Left ventricle myocardium inferior (tissue), 1 donor: ENCODE results near the gene CCDC12. TPM values are rescaled to one million over a fixed set of nuclear protein-coding genes. Genes with fewer than 3 reads are reported as not detected.
A peak's percentile ranks its signal among the peaks of the same experiment; 100 is the strongest.

ENCODE experiments used
- DNase-seq: peaks from one replicate; pipeline ENCODE4 v3.0.0-alpha.2; 2020
- H3K27ac ChIP-seq: fragments of 200-600 bp; replicated peaks from 2 replicates; pipeline ENCODE4 v1.8.0; 2021
- H3K27me3 ChIP-seq: fragments of 200-600 bp; 2 replicates; pipeline ENCODE4 v1.8.0; 2021; ENCODE audit warnings: low read depth
- H3K36me3 ChIP-seq: fragments of 200-600 bp; 2 replicates; pipeline ENCODE4 v1.8.0; 2021
- H3K4me1 ChIP-seq: fragments of 200-600 bp; 2 replicates; pipeline ENCODE4 v1.8.0; 2021
- H3K4me3 ChIP-seq: fragments of 200-600 bp; 2 replicates; pipeline ENCODE4 v1.8.0; 2021; ENCODE audit warnings: mild to moderate bottlenecking, moderate library complexity
- H3K9me3 ChIP-seq: fragments of 200-600 bp; replicated peaks from 2 replicates; pipeline ENCODE4 v1.8.0; 2021
- intact Hi-C: fragments of 100-400 bp; cut with micrococcal nuclease; formaldehyde crosslinking; loops from one replicate; pipeline ENCODE4 v1.11.0; 2022
- total RNA-seq: library from RNA; stranded (reverse); fragmentation: NEBNext Ultra II Directional; extraction: Animal tissue kit (Norgen Biotek cat#: 25700); gene quantifications from one replicate; pipeline ENCODE4 v1.2.1, GENCODE V29; 2021
- TF ChIP-seq, protein P1 (sequence below): fragments of 200-600 bp; IDR thresholded peaks from 2 replicates; pipeline ENCODE4 v1.8.0; 2021; ENCODE audit warnings: antibody characterized with exemption, mild to moderate bottlenecking, borderline replicate concordance
- donor health status: DM: no; HTN: yes; CAD: no; lungs with severe emphysema.

CCDC12 gene
- total RNA-seq, 1 donor from 2014 or later, result 31.0 TPM

DNA sequence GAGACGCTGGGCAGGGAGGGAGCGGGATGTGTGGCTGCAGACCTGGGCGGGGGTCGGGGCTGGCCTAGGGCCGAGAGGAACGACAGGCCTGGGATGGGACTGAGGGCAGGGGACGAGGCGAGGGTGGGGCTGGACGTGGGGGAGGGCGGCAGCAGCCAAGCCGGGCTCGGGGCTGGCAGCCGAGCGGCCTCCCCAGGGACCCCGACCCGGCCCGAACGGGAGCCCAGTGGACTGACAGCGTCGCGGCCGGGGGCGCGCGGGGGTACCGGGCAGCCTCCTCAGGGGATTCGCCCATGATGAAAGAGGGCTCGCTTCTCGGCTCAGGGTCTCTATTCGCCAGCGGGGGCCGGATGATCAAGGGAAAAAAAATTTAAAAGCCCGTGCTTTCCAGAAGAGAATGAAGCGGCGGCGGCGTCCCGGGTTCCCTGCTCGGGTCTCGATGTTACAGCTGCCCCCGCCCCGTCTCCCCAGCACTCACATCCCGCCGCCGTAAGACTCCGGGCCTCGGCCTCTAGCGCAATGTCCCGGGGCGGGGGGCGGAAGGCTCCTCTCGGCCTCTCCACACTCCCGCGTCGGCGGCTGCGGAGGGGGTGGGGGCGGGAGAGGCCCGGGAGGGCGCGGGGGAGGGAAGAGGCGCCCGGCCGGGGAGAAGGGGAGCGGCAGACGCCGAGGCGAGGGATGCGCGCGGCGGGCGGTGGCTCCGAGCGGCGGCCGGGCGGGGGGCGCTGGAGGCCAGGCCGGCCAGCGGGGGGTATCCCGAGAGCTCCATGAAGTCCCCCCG lies 94.8 kb downstream of the CCDC12 start:
- Histone ChIP-seq H3K36me3 (no peaks in the 10 kb centered on the region), H3K27ac (peak overlapping the region; percentile 85), H3K4me1 (peaks cover 52% of the 10 kb centered on the region), H3K27me3 (peaks cover 43% of the 10 kb centered on the region), H3K4me3 (peak overlapping the region; percentile 76), H3K9me3 (no peaks in the 10 kb centered on the region)
- peak; percentile 46 for DNase-seq
- intact Hi-C loops, result no loop called here
- TF ChIP-seq, protein P1, sequence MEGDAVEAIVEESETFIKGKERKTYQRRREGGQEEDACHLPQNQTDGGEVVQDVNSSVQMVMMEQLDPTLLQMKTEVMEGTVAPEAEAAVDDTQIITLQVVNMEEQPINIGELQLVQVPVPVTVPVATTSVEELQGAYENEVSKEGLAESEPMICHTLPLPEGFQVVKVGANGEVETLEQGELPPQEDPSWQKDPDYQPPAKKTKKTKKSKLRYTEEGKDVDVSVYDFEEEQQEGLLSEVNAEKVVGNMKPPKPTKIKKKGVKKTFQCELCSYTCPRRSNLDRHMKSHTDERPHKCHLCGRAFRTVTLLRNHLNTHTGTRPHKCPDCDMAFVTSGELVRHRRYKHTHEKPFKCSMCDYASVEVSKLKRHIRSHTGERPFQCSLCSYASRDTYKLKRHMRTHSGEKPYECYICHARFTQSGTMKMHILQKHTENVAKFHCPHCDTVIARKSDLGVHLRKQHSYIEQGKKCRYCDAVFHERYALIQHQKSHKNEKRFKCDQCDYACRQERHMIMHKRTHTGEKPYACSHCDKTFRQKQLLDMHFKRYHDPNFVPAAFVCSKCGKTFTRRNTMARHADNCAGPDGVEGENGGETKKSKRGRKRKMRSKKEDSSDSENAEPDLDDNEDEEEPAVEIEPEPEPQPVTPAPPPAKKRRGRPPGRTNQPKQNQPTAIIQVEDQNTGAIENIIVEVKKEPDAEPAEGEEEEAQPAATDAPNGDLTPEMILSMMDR, result no peak

DNA sequence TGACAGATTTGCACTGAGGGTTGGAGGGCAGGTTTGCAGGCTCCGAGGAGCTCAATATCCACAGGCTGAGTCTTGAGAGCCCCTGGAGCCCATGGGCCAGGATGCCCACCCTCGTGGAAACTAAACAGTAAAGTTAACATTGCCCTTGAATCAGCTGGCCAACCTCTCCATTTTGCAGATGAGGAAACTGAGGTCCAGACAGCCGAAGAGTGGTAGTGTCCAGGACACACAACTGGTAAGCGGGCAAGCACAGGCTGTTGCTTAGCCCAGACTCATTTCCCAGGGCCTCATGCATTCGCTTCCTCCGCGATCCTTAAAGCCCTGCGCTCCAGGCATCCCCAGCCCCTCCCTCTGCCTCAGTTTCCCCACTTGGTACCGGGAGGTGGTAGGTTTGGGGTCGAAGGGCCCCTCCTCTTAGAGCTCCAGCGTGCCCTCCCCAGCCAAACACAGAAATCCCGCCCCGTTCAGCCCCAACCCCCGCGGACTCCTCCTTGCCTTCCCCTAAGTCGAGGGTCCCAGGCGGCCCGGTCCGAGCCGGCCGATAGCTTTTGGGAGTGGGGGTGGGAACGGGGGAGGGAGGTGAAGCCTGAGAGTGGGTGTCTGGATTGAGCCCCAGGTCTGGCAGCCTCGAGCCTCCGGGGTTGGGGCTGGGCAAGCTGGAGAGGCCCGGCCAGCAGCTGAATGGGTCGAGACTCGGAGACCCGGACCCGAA lies 95.5 kb downstream of the CCDC12 start:
- H3K27me3 ChIP-seq, result peaks cover 43% of the 10 kb centered on the region
- intact Hi-C loops, result no loop called here
- no peak for DNase-seq
- TF ChIP-seq, protein P1, result no peak
- no peaks in the 10 kb centered on the region for H3K9me3 ChIP-seq
- H3K4me1 ChIP-seq, result peaks cover 52% of the 10 kb centered on the region
- peak overlapping the region; percentile 85 for H3K27ac ChIP-seq
- peak overlapping the region; percentile 76 for H3K4me3 ChIP-seq
- no peaks in the 10 kb centered on the region for H3K36me3 ChIP-seq

DNA sequence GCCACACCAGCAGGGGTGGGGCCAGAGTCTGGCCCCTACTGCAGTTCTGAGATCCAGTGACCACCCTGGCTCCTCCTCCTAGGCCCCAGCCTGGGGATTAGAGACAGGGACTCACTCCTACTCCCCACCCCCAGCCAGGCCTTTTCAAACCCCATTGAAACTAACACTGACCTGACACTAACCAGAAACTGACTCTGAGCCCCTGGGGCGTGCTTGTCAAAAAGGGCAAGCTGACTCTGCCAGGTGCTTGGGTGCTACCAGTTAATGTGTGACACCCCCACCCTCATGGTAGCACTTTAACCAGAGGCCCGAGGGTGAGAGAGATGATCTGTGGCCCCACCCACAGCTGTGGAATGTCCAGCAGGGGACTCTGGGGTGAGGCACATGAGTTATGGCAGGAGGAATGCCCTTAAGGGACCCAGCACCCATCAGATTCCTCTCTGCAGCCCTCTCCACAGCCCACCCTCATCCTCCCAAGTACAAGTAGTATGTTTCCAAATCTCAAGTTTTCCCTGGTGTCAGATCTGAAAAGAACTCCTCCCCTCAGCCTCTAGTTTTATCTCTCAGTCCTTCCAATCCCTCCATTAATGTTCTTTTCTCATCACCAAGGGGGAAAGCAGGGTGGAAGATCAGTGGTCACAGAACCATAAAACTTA lies 97.6 kb downstream of the CCDC12 start:
- Histone ChIP-seq H3K9me3 (no peaks in the 10 kb centered on the region), H3K4me3 (no peak overlapping the region), H3K36me3 (no peaks in the 10 kb centered on the region), H3K4me1 (peaks cover 68% of the 10 kb centered on the region), H3K27me3 (peaks cover 35% of the 10 kb centered on the region), H3K27ac (peak overlapping the region; percentile 30)
- DNase-seq, result no peak
- TF ChIP-seq, protein P1, result no peak
- intact Hi-C loops, result no loop called here

DNA sequence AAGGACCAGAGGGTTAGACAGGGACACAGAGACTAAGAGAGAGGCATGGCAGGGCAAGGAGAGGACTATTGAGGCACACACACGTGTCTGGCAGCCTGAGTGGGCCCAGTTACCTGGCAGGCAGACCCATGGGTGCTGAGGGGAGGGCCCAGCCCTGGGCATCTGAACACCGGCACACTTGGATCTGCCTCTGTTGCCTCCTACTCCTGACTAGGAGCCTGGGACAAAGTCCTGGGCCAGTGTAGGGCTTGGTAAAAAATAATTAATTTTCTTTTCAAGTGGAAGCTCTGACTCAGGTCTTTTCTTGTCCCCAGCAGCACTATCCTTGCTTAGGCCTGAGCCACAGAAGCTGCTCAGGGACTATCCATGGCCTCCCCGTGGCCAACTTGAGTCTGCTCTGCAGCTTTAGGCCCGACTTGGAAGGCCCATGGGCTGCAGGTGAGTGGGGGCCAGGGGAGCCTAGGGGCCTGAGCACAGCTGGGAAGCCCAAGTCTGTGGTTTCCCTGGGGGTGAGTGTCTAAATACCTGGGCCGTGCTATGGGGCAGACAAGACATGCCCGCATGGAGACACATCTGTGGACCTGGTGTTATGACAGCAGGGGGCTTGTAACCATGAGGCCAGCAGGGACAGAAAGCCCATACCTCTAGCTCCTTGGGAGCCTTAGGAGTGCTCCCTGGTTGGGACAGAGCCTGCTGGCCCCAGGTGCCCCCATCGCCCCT lies 99.0 kb downstream of the CCDC12 start, which contains the start of gene PTH1R:
TSS of gene PTH1R (plus strand) at position 316 of the 720 bp plus-strand sequence. CDS start 5,839 bp downstream, outside the sequence.
- Histone ChIP-seq H3K4me1 (peaks cover 69% of the 10 kb centered on the region), H3K27ac (peak within 1 kb of the TSS; percentile 30), H3K4me3 (no peak within 1 kb of the TSS), H3K36me3 (no peaks in the 10 kb centered on the region), H3K9me3 (no peaks in the 10 kb centered on the region), H3K27me3 (peaks cover 21% of the 10 kb centered on the region)
- TF ChIP-seq, protein P1, result no peak
- no peak for DNase-seq
- intact Hi-C loops, result no loop called here
